ENCODE measurements around the gene ENDOV.

ENDOV gene

GRCh38 chr17:80414803-80415625, at the start of gene ENDOV:
Gene ENDOV, plus strand, starts transcription at chr17:80415167. Its CDS starts 28 bp downstream, at chr17:80415195.
- DNase-seq: peak; percentile 95

GRCh38 chr17:80365983-80366382, 49.0 kb upstream of the ENDOV start:
- no peak for DNase-seq

GRCh38 chr17:80367503-80367902, 47.5 kb upstream of the ENDOV start:
- no peak for DNase-seq

GRCh38 chr17:80371196-80371595, 43.8 kb upstream of the ENDOV start:
- no peak for DNase-seq

- no peak for DNase-seq
Observed at GRCh38 chr17:80372456-80372855, 42.5 kb upstream of the ENDOV start.

- no peak for DNase-seq
Observed at GRCh38 chr17:80372922-80373570, 41.9 kb upstream of the ENDOV start.

GRCh38 chr17:80374039-80374731, 40.8 kb upstream of the ENDOV start:
- DNase-seq: no peak

- no peak for DNase-seq
Observed at GRCh38 chr17:80374732-80375585, 40.0 kb upstream of the ENDOV start.

- DNase-seq: no peak
Observed at GRCh38 chr17:80376531-80376930, 38.4 kb upstream of the ENDOV start.

GRCh38 chr17:80377798-80378197, 37.2 kb upstream of the ENDOV start:
- no peak for DNase-seq

- DNase-seq: no peak
Observed at GRCh38 chr17:80379348-80379747, 35.6 kb upstream of the ENDOV start.

- no peak for DNase-seq
Observed at GRCh38 chr17:80380068-80380467, 34.9 kb upstream of the ENDOV start.

- DNase-seq: no peak
Observed at GRCh38 chr17:80380555-80381002, 34.4 kb upstream of the ENDOV start.

- no peak for DNase-seq
Observed at GRCh38 chr17:80381416-80381923, 33.5 kb upstream of the ENDOV start.

GRCh38 chr17:80382446-80382845, 32.5 kb upstream of the ENDOV start:
- no peak for DNase-seq

GRCh38 chr17:80382956-80383355, 32.0 kb upstream of the ENDOV start:
- DNase-seq: no peak

GRCh38 chr17:80384078-80384960, 30.6 kb upstream of the ENDOV start:
- DNase-seq: no peak

GRCh38 chr17:80385046-80385445, 29.9 kb upstream of the ENDOV start:
- DNase-seq: no peak

GRCh38 chr17:80386341-80386740, 28.6 kb upstream of the ENDOV start:
- DNase-seq: no peak

GRCh38 chr17:80387071-80387470, 27.9 kb upstream of the ENDOV start:
- DNase-seq: no peak

- no peak for DNase-seq
Observed at GRCh38 chr17:80388175-80388574, 26.8 kb upstream of the ENDOV start.

All from CD4-positive, alpha-beta T cell treated with Interleukin-12 subunit alpha and Interleukin-12 subunit beta, for 1 hour (primary cell).